Activated CD4-positive, alpha-beta T cell treated with anti-CD3 and anti-CD28 coated beads, Interleukin-2, Interleukin-6, amounts not matched to agents 100 ng/mL and 50 ng/mL, durations not matched to agents 16 hours and 8 hours (primary cell): ENCODE measurements around the gene JADE3.

ENCODE experiments used
- DNase-seq: peaks from one replicate; pipeline ENCODE4 v3.0.0-alpha.2; 2020

The JADE3 gene

GRCh38 chrX:47047989-47048388, 135.8 kb downstream of the JADE3 start:
- DNase-seq = no peak

- no peak for DNase-seq
These were observed 147.1 kb downstream of the JADE3 start for GRCh38 chrX:47059142-47059874.

GRCh38 chrX:47060708-47061107, 148.5 kb downstream of the JADE3 start:
- no peak for DNase-seq

GRCh38 chrX:47061238-47061919, 149.2 kb downstream of the JADE3 start:
- no peak for DNase-seq

GRCh38 chrX:47063179-47063578, 151.0 kb downstream of the JADE3 start:
- DNase-seq = no peak

GRCh38 chrX:47068214-47068613, 156.0 kb downstream of the JADE3 start:
- no peak for DNase-seq

- no peak for DNase-seq
These were observed 156.5 kb downstream of the JADE3 start for GRCh38 chrX:47068720-47069119.

- DNase-seq = no peak
These were observed 166.2 kb downstream of the JADE3 start, which contains the start of gene RGN for GRCh38 chrX:47078129-47079043. RGN (plus strand) TSS chrX:47078443; CDS start chrX:47081145, 2,702 bp downstream.

- no peak for DNase-seq
These were observed 168.1 kb downstream of the JADE3 start for GRCh38 chrX:47080215-47080914.

GRCh38 chrX:47080915-47081236, 168.7 kb downstream of the JADE3 start:
- DNase-seq = no peak

GRCh38 chrX:47091149-47091775, 179.0 kb downstream of the JADE3 start:
- DNase-seq = peak; percentile 7

GRCh38 chrX:47093248-47093647, 181.0 kb downstream of the JADE3 start:
- peak; percentile 33 for DNase-seq

- DNase-seq = no peak
These were observed 181.6 kb downstream of the JADE3 start for GRCh38 chrX:47093860-47094259.

GRCh38 chrX:47097018-47097417, 184.8 kb downstream of the JADE3 start:
- DNase-seq = no peak

GRCh38 chrX:47098338-47099094, 186.3 kb downstream of the JADE3 start:
- DNase-seq = no peak

GRCh38 chrX:47101206-47101605, 189.0 kb downstream of the JADE3 start:
- no peak for DNase-seq
